IPS DF 19.7 (cell line): ENCODE results near the gene ATP5F1C.
"Not testable (repeated sequence)": the region's sequence is repeated elsewhere in the genome, so short reads cannot be mapped to it uniquely, and the experiment has no call there.

ENCODE experiments used
- DNase-seq: peaks from one replicate; pipeline ENCODE4 v3.0.0-alpha.2; 2013; ENCODE audit warnings: low read depth, low spot score

Gene ATP5F1C

GRCh38 chr10:7794251-7795026, 6.5 kb downstream of the ATP5F1C start:
- no peak for DNase-seq

GRCh38 chr10:7795605-7796004, 7.6 kb downstream of the ATP5F1C start:
- no peak for DNase-seq

- DNase-seq = no peak
These were observed 9.6 kb downstream of the ATP5F1C start for GRCh38 chr10:7797582-7797981.

- no peak for DNase-seq
These were observed 14.6 kb downstream of the ATP5F1C start for GRCh38 chr10:7802606-7803005.

- no peak for DNase-seq
These were observed 16.2 kb downstream of the ATP5F1C start for GRCh38 chr10:7804216-7804615.

GRCh38 chr10:7804741-7805140, 16.8 kb downstream of the ATP5F1C start:
- no peak for DNase-seq

- no peak for DNase-seq
These were observed 20.8 kb downstream of the ATP5F1C start for GRCh38 chr10:7808686-7809267.

- no peak for DNase-seq
These were observed 22.5 kb downstream of the ATP5F1C start for GRCh38 chr10:7810443-7810842.

GRCh38 chr10:7811000-7811399, 23.0 kb downstream of the ATP5F1C start:
- no peak for DNase-seq

GRCh38 chr10:7811743-7812142, 23.8 kb downstream of the ATP5F1C start:
- not testable (repeated sequence) for DNase-seq

GRCh38 chr10:7813481-7813880, 25.5 kb downstream of the ATP5F1C start:
- DNase-seq = no peak

GRCh38 chr10:7817576-7817975, 29.6 kb downstream of the ATP5F1C start:
- no peak for DNase-seq

- DNase-seq = no peak
These were observed 30.0 kb downstream of the ATP5F1C start for GRCh38 chr10:7817984-7818294.

GRCh38 chr10:7818295-7819120, 30.5 kb downstream of the ATP5F1C start, which contains the start of gene TAF3:
TAF3 (plus strand) TSS chr10:7818505; CDS start chr10:7818710, 205 bp downstream.
- peak; percentile 57 for DNase-seq

- DNase-seq = no peak
These were observed 31.1 kb downstream of the ATP5F1C start for GRCh38 chr10:7819121-7819460.

- DNase-seq = no peak
These were observed 36.3 kb downstream of the ATP5F1C start for GRCh38 chr10:7824251-7824650.

- DNase-seq = no peak
These were observed 39.0 kb downstream of the ATP5F1C start for GRCh38 chr10:7826971-7827370.

GRCh38 chr10:7829289-7829834, 41.4 kb downstream of the ATP5F1C start:
- no peak for DNase-seq

GRCh38 chr10:7832060-7832459, 44.1 kb downstream of the ATP5F1C start:
- no peak for DNase-seq

GRCh38 chr10:7833210-7833609, 45.2 kb downstream of the ATP5F1C start:
- no peak for DNase-seq

- DNase-seq = no peak
These were observed 46.3 kb downstream of the ATP5F1C start for GRCh38 chr10:7834262-7834661.

GRCh38 chr10:7836571-7836970, 48.6 kb downstream of the ATP5F1C start:
- no peak for DNase-seq
